Gastroesophageal sphincter (tissue), 3 donors: ENCODE measurements around the gene EDAR.

Experiments
- CTCF ChIP-seq, 4 experiments: fragments of 200-600 bp in 2 of 4; fragments of 450-650 bp in 2 of 4; sonication (generic) in 1 of 4; IDR thresholded peaks; one replicate each; pipeline ENCODE4 v1.5.1; 2017 to 2019; ENCODE audit warnings: antibody characterized with exemption in 4 of 4, mild to moderate bottlenecking in 2 of 4, moderate library complexity in 2 of 4
- EP300 ChIP-seq: sonication (generic); formaldehyde crosslinking; IDR thresholded peaks from one replicate; pipeline ENCODE4 v1.6.1; 2017; ENCODE audit warnings: antibody characterized with exemption, mild to moderate bottlenecking
- POLR2A ChIP-seq, 2 donors: fragments of 450-650 bp; IDR thresholded peaks; one replicate each; pipeline ENCODE4 v1.6.1; 2017; ENCODE audit warnings: antibody characterized with exemption in 2 of 2, mild to moderate bottlenecking in 2 of 2, moderate library complexity in 1 of 2
- POLR2AphosphoS5 ChIP-seq: sonication (generic); formaldehyde crosslinking; IDR thresholded peaks from one replicate; pipeline ENCODE4 v1.6.1; 2017; ENCODE audit warnings: antibody characterized with exemption

GRCh38 chr2:108971661-108972566 lies 17.1 kb downstream of the EDAR start:
- TF ChIP-seq CTCF (IDR thresholded peaks at IDR 0.05) (no peak), POLR2A (IDR thresholded peaks at IDR 0.05) (no peak), POLR2AphosphoS5 (no peak), EP300 (no peak)
